Measurements from ENCODE around the gene TMEM132C.

The TMEM132C gene

DNA sequence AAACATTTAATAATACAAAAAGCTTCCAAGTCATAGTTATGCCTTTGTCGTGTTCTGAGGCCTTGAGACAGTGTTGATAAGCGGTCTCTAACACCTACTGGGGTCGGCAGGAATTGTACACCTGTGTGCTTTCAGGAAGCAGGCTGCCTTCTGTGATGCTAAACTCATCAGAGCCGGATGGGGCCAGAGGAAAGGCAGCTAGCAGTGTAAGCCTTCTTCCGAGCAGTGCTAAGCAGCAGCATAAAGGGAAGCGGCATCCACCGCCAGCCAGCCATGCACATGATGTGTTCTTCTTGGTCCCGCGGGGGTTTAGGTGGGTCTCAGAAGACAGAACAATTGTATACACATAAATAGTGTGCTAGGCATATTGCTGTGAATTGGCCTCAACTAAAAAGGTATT is 397.5 kb downstream of the TMEM132C start:
- no peak for DNase-seq (ENCODE audit: low spot score)

DNA sequence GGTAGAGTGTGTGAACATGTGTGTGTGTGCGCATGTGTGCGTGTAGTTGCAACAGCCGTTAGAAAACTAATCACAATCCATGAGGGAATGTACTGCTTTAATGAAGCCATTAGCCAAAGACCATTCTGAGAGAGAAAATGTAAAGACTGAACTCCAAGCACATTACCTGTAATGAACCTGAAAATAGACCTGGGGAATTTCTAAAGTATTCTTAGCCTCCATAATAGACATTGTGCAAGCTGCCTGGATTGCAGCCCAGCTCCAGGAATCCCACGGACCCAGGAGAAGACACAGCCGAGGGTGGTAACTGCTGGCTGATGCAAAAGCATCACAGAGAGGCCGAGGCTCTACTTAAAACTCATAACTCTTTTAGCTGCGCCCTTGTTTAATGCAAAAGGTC is 400.2 kb downstream of the TMEM132C start:
- no peak for DNase-seq (ENCODE audit: low spot score)

DNA sequence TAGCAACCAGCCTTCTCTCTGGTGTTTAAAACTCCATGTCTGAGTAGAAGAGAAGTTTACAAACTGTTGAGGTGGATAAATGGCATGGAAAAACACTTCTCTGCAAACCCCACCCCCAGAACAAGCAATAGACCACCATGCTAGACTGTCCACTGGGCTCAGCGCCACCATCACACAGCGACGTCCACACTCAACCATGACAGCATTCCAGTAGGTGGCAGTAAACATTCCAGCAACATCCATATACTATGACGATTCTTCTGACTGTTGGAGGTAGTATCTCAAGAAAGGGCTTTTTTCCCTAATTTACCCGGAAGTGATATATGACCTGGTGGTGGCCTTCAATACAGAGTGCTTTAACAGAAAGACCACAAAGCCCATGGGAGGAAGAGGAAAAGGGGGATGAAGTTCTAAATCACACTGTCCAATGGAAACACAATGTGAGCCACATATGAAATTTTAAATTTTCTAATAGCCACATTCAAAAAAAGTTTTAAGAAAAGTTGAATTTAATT is 404.6 kb downstream of the TMEM132C start:
- no peak for DNase-seq (ENCODE audit: low spot score)

DNA sequence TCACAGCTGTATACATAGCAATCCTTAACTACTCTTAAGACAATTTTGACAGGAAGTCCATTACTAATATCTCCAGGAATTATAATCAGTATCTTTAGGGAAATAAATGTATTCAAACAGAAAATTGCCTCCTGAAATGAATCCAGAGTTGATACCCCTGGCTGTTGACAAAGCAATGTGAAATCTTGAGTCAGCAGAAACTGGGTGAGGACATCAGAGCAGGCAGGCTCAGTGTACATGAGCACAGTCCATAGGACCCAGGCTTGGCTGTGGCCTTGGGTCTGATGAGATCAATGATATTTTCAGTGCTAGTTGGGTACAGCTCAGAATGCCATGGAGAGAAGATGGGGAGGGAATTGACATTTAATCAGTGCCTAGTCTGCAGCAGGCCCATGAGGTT is 405.5 kb downstream of the TMEM132C start:
- DNase-seq (ENCODE audit: low spot score): no peak

DNA sequence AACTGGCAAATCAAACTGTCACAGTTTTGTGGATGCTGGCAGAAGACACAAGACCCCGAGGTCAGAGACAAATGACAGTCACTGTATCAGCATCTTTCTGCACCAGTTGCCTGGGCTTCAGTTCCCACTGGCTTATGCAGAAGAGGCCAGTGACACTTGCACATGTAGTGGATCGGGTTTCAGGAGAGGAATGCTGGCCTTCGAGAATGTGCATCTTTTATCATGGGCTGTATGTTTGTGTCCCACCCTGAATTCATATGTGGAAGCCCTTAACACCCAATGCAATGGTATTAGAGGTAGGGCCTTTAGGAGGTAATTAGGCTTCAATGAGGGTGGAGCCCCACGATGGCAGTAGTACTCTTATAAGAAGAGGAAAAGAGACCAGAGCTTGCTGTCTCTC is 405.9 kb downstream of the TMEM132C start:
- DNase-seq (ENCODE audit: low spot score): no peak

DNA sequence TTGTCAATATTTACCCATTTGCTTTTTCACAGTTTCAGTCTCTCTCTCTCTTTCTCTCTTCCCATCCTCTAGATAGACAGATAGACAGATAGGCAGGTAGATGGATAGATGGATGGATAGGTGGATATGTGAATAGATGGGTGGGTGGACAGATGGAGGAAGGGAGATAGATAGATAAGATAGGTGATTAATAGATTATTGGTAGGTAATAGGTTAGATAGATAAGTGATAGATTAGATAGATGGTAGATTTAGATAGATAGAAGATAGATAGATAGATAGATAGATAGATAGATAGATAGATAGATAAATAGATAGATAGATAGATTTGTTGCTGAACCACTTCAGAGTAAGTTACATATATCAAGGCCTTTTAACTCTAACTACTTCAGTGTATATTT is 408.6 kb downstream of the TMEM132C start:
- no peak for DNase-seq (ENCODE audit: low spot score)

DNA sequence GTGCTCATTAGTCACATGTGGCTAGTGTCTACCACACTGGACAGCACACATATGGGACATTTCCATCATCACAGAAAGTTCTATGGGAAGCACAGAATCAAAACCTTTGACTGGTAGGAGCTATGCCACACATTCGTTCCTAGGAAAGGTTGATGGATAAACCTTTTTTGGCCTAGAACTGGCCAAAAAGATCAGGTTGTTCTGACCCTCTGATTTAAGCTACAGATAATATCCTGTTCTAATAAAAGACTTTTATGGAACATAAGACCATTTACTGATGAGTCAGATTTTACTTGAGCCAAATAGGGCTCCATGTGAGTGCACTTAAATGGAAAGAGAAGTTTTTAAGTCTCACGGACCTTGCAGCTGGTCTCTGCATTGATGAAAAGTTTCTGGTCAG is 413.6 kb downstream of the TMEM132C start:
- no peak for DNase-seq (ENCODE audit: low spot score)

DNA sequence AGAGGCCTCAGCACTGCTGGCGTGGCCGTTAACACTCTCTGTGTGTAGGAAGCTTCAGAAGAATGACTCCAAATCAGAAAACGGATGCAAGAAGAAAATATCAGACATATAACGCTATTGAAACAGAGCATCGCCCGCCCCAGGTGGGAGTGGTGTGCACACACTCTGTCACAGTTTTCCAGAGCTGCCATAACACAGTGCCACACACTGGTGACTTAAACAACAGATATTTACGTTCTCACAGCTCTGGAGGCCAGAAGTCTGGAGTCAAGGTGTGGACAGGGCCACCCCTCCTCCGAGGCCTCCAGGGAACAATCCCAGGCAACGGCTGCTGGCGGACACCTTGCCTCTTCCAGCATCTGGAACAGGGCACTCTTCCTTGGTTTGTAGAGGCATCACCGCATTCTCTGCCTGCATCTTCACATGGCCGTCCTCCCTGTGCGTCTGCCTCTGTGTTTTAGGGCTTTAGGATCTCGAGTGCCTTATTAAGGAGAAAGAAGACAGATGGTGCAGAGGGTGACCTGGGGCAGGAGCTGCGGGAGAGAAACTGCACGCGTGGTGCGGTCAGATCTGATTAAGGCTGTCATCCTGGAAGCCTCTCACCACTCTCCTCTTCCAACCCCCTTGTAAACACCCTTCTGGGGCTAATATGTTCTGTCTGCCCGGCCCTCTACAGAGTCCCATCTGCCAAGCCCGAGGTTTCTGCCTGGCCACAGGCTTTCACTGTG is 415.7 kb downstream of the TMEM132C start:
- DNase-seq (ENCODE audit: low spot score): no peak

DNA sequence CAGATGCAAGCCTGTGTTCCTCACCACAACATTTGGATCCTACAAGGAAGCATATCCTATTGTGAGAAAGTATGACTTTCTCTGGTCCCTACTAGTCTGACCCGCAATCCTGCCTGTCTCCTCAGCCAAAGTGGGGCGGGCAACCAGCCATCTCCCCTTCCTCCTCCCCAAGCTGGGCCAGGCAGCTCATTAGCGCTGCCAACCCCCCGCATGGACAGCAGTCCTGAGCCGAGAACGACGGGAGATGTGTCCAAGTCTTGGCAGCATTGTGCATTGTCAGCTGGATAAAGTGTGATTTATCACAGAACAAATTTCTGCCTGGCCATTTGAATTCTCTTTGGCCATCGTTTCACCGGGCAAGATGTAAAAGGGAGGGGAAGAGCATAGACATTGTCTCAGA is 417.4 kb downstream of the TMEM132C start:
- no peak for DNase-seq (ENCODE audit: low spot score)

DNA sequence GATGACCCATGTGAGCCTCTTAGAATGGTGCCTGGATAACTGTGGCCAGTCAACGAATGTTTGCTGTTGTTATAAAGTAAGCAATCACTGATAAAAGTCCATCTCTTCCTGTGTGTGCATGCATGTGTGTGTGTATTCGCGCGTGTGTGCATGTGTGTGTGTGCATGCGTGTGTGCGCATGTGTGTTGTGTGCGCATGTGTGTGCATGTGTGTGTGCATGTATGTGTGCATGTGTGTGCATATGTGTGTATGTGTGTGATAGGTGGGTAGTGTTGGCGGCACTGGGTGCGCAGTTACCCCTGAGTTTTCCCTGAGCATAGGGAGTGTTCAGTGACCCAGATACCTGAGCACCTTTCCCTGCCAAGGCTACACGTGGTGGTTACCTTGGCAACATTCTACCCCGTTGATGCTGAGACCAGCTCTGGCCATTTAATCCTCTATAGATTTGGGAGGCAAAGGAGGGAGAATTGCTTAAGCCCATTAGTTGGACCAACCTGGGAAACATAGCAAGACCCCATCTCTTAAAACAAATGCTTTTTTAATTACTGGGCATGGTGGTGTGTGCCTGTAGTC is 419.0 kb downstream of the TMEM132C start:
- DNase-seq (ENCODE audit: low spot score): no peak

DNA sequence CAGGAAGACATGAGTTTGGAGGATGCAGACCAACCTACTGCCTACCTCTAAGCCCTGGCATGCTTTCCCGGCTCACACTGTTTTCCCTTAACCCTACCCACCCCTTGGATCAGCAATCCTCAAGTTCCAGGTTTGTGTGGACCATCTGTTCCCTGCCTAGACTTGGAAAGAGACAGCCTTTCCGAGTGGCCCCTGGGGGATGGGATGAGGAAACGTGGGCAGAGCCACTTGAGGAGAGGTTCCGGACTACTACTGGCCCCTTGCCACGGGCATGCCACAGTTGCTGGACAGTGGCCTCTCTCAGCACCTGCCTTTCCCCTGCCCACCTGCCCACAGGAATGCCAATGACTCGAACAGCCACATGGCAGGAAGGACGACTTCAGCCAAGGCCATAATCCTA is 420.9 kb downstream of the TMEM132C start:
- DNase-seq (ENCODE audit: low spot score): no peak

DNA sequence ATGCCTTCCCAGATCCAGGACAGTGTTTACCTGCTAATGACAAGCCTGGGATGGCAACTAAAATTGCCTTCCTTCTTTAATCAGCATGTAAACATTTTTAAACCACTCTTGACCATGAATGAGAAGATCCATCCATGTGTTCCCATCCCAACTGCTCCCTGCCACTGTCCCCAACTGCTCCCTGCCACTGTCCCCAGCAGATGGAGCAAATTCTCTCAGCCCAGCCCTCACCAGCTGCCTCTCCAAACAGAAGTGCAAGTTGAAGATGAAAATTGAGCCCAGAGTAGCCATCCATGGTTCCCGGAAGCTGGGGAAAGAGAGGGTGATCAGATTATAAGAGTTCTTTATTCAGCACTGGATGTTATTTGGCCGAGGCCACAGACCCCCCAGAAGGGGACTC is 423.7 kb downstream of the TMEM132C start:
- DNase-seq (ENCODE audit: low spot score): no peak

DNA sequence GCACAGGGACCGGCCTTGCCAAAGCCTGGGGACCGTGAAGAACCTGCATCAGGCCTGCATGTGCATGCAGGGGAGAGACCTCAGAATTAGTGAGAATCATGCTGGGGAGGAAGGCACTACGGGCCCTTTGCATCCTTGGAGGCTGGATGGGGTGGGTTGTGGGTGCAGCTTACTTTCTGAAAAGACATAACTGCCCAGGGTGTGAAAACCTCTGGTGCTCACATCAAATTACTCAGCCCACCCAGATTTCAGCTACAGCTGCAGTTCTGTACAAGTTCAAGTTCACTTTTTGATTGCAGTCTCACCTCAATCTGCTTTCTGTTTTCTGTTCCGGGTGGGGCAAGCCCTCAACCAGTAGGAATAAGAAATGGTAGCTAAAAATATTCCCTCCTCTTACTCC is 426.1 kb downstream of the TMEM132C start:
- DNase-seq (ENCODE audit: low spot score): no peak

DNA sequence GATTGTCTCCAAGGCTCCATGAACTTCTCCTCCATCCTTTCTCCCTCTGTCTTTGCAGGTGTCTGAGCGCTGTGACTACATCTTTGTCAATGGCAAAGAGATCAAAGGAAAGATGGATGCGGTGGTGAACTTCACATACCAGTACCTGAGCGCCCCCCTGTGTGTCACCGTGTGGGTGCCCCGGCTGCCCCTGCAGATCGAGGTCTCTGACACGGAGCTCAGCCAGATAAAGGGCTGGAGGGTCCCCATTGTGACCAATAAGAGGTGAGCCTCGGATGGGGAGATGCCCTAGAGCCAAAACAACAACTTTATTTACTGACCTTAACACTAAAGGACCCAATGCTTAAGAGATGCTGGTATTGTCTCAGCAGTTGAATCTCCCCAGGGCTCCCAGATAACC is 426.8 kb downstream of the TMEM132C start:
- no peak for DNase-seq (ENCODE audit: low spot score)

DNA sequence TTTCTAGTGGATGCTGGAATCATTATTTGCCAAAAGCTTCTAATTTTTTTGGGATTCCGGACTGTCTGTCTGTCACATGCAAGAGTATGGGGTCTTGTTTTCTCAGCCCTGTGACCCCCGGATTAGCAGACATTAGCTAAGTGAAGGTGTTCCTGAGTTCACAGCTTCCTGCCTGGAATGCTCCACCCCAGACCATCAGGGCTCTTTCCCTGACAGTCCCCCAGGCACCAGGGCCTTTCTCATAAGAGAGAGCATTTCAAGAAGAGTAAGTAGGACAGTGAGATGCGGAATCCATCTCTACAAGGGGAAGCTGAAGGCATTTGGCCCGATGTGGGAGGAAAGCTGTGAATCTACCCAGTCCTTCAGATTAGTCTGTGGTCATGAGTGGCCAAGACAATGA is 427.5 kb downstream of the TMEM132C start:
- no peak for DNase-seq (ENCODE audit: low spot score)

DNA sequence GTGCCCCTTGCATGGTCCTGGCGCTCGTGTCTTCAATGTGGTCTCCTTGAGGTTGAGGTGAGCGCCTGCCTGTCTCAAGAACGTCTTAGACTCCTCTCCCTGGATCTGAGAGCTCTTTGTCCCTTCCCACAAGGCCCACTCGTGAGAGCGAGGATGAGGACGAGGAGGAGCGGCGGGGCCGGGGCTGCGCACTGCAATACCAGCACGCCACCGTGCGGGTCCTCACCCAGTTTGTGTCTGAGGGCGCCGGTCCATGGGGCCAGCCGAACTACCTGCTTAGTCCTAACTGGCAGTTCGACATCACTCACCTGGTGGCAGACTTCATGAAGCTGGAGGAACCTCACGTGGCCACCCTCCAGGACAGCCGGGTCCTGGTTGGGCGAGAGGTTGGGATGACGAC is 428.7 kb downstream of the TMEM132C start:
- no peak for DNase-seq (ENCODE audit: low spot score)

DNA sequence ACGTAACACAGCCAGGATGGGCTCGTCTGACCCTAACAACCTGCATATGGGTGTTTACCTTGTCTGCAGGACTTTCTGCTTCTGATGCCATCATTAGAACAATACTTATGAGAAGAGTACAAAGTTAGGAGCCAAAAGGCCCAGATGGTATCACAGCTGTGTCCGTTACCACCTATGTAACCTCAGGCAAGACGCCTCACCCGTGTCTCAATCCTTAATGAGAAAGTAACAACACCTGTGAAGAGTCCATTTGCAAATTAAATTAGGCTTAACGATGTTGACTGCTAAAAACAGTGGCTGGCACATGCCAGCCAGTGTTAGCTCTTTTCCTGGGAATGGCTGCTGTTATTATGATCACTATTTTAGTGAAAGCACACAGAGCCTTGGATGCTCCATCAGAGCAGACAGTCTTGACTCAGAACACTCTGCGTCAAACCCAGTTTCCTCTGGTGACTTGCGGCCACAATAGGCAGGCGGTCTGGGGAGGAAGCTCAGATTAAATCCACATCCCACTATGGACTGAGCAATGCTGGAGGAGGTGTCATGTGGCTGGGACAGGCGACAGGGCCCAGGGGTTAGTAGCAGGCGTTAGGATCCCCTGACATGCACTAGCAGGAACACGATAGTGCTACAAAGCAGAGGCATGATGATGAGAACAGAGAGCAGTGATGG is 431.5 kb downstream of the TMEM132C start:
- no peak for DNase-seq (ENCODE audit: low spot score)

DNA sequence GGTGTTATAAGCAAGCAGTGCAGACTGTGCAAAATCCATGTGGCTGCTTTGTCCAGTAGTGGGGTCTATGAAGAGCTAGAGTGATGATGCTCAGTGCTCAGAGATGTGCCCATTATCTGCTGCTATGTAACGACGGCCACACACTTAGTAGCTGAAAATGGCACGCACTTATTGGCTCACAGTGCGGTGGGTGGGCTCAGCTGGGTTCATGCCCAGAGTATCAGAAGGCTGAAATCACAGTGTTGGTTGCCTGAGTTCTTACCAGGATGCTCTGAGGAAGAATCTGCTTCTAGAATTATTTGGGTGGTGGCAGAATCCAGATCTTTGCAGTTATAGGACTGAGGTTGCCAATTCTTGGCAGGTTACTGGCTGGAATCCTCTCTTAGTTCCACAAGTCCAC is 432.1 kb downstream of the TMEM132C start:
- DNase-seq (ENCODE audit: low spot score): no peak

DNA sequence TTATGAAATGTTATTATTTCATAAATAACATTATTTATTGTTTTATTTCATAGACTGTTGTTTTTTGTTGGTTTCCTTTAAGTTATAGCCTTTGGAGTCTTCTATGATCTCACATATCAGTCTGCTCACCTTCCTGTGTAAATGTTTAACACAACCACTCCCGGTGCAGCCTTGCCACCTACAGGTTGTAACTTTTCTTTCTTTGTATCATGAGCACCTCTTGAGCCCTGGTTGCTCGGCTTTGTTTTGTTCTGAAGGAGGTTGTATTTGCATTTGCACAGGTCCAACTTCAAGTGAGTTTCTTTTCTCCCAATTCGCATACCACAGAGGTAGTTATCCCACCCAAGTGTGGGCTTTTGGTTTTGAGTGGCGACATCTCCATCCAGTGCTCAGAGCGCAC is 435.4 kb downstream of the TMEM132C start:
- no peak for DNase-seq (ENCODE audit: low spot score)

DNA sequence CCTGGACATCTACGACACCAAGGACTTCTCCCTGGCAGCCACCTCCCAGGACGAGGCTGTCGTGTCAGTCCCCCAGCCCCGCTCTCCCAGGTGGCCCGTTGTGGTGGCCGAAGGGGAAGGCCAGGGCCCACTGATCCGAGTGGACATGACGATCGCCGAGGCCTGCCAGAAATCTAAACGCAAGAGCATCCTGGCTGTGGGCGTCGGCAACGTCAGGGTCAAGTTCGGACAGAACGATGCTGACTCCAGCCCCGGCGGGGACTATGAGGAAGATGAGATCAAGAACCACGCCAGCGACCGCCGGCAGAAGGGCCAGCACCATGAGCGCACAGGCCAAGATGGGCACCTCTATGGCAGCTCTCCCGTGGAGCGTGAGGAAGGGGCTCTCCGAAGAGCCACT is 438.2 kb downstream of the TMEM132C start:
- DNase-seq (ENCODE audit: low spot score): no peak

DNA sequence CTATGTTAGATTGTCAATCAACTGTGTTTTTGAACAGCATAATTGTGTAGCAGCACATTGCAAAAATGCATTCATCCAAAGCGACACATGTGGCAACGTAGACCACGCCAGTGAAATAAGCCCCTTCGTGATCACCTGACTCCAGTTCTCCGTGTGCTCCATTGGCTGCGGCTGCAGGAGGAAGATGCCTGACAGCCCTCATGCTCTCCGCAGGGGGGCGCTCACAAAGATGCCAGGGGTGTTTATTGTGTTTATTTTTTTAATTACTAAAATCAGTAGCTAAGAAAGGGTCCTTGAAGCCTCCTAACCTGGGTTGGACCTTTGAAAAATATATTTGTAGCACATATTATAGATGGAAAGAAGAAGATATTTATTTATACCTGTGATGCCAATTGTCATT is 440.5 kb downstream of the TMEM132C start:
- no peak for DNase-seq (ENCODE audit: low spot score)

DNA sequence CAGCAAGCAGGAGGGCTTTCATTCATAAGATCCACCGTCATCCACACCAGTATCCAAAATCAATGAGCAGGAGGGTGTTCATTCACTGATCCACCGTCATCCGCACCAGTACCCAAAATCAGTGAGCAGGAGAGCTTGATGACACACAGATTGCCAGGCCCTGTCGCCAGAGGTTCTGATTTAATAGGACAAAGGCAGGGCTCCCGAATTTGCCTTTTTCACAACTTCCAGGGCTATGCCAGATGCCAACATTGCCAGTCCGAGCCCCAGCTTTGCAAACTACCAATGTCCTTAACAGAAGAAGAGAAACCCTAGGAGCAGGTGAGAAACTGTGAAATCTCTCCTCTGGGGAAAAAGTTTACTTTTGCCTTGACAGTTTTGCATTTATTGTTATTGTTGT is 441.8 kb downstream of the TMEM132C start:
- DNase-seq (ENCODE audit: low spot score): no peak

DNA sequence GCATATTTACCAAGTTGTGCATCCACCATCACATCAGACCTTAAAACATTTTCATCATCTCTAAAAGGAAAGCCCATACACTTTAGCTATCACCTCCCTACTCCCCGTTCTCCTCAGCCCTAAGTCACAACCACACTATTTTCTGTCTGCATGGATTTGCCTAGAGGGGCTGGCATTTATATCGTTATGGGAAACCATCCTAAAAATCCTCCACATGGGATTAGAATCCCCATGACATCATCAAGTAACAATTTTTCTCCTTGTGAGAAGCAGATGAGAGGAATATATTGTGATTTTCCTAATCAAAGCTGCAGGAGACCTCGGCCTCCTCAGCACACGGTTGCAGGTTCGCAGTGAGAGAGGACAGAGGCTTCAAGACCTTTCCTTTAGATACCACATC is 442.7 kb downstream of the TMEM132C start:
- no peak for DNase-seq (ENCODE audit: low spot score)

DNA sequence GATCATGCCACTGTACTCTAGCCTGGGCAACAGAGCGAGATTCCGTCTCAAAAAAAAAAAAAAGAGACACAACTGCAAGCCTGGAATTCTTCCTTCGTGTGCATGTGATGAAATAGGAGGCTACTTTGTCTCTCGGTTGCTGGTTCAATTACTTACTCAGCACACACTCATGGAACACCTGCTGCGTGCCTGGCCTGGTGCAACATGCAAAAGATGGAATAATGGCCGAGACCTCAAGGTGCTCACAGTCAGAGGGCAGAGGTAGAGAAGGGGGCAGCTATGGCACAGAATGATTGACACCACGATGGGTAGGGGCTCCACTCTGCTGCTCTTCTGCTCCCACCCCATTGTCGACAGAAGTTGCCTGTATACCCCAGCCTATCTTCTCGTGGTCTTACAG is 444.5 kb downstream of the TMEM132C start:
- no peak for DNase-seq (ENCODE audit: low spot score)

All from left forelimb (tissue), 1 donor.